Bronchial epithelial cell (primary cell): ENCODE measurements around the gene VTN. TPM values are rescaled to one million over a fixed set of nuclear protein-coding genes. Genes with fewer than 3 reads are reported as not detected.
A peak's percentile ranks its signal among the peaks of the same experiment; 100 is the strongest.
"Not testable (repeated sequence)": the region's sequence is repeated elsewhere in the genome, so short reads cannot be mapped to it uniquely, and the experiment has no call there.

Experiments
- DNase-seq: peaks from one replicate; pipeline ENCODE4 v3.0.0-alpha.2; 2010; ENCODE audit warnings: low read depth
- FAIRE-seq: peaks from 2 replicates; lab custom pipeline; 2011; peaks lifted over from hg19 to GRCh38; lab: Jason Lieb, UNC
- H3K27me3 ChIP-seq: 2 replicates; pipeline ENCODE4 v1.5.1; 2011; ENCODE audit warnings: low read length; ENCODE audit not compliant: control insufficient read depth, insufficient read depth
- H3K36me3 ChIP-seq: 2 replicates; pipeline ENCODE4 v1.5.1; 2011; ENCODE audit warnings: low read length; ENCODE audit not compliant: control insufficient read depth, insufficient read depth
- H3K4me3 ChIP-seq: 2 replicates; pipeline ENCODE4 v1.5.1; 2011; ENCODE audit warnings: mild to moderate bottlenecking, low read depth, low read length, control low read depth
- CTCF ChIP-seq: IDR thresholded peaks from 2 replicates; pipeline ENCODE4 v1.5.1; 2011; ENCODE audit warnings: mild to moderate bottlenecking, moderate library complexity, low read length, control low read depth, inconsistent platforms; ENCODE audit not compliant: insufficient read depth, severe bottlenecking
- total RNA-seq: library from RNA; depleted of rRNA; stranded (reverse); fragments of >200 nt; gene quantifications from 2 replicates; pipeline ENCODE4 v1.2.1, GENCODE V29; 2014

Gene VTN
- total RNA-seq, 1 donor from 2014 or later, result under 0.01 TPM

GRCh38 chr17:28343491-28343932, 26.6 kb downstream of the VTN start:
- DNase-seq (no peak), FAIRE-seq (no peak)
- H3K36me3 ChIP-seq, result peaks cover 38% of the 10 kb centered on the region
- no peak overlapping the region for H3K4me3 ChIP-seq
- H3K27me3 ChIP-seq, result no peaks in the 10 kb centered on the region
- TF ChIP-seq CTCF, result no peak

GRCh38 chr17:28342313-28342712, 27.8 kb downstream of the VTN start:
- no peak for TF ChIP-seq CTCF
- no peak overlapping the region for H3K4me3 ChIP-seq
- H3K27me3 ChIP-seq, result no peaks in the 10 kb centered on the region
- FAIRE-seq, result peak; percentile 50
- peaks cover 34% of the 10 kb centered on the region for H3K36me3 ChIP-seq
- DNase-seq, result no peak

GRCh38 chr17:28341516-28341915, 28.6 kb downstream of the VTN start:
- no peak for TF ChIP-seq CTCF
- no peak overlapping the region for H3K4me3 ChIP-seq
- DNase-seq, result no peak
- H3K27me3 ChIP-seq, result no peaks in the 10 kb centered on the region
- peaks cover 33% of the 10 kb centered on the region for H3K36me3 ChIP-seq
- FAIRE-seq, result no peak

- no peak for TF ChIP-seq CTCF
- Histone ChIP-seq H3K4me3 (no peak overlapping the region), H3K36me3 (peaks cover 30% of the 10 kb centered on the region), H3K27me3 (no peaks in the 10 kb centered on the region)
- DNase-seq (no peak), FAIRE-seq (no peak)
Observed at GRCh38 chr17:28340374-28340773, 29.7 kb downstream of the VTN start.

GRCh38 chr17:28339431-28339830, 30.7 kb downstream of the VTN start:
- DNase-seq (no peak), FAIRE-seq (no peak)
- Histone ChIP-seq H3K4me3 (no peak overlapping the region), H3K27me3 (no peaks in the 10 kb centered on the region), H3K36me3 (peaks cover 27% of the 10 kb centered on the region)
- TF ChIP-seq CTCF, result no peak

GRCh38 chr17:28338769-28339212, 31.3 kb downstream of the VTN start:
- not testable (repeated sequence) for FAIRE-seq

More at GRCh38 chr17:28338769-28339212, 31.3 kb downstream of the VTN start:
- DNase-seq, result peak; percentile 29
- H3K4me3 ChIP-seq, H3K27me3 ChIP-seq: not testable (repeated sequence)
- H3K36me3 ChIP-seq, result peaks cover 26% of the 10 kb centered on the region
